DND-41 (cell line): ENCODE measurements around the gene CAMKMT.

Source experiments
- EZH2 ChIP-seq: IDR thresholded peaks from 3 replicates; pipeline ENCODE4 v1.6.1; 2012; ENCODE audit warnings: borderline replicate concordance, low read depth, mild to moderate bottlenecking, moderate library complexity, low read length, inconsistent platforms; ENCODE audit not compliant: severe bottlenecking
- TF ChIP-seq, protein P1 (sequence below): IDR thresholded peaks from 2 replicates; pipeline ENCODE4 v1.5.1; 2012; ENCODE audit warnings: borderline replicate concordance, low read length, moderate library complexity, mild to moderate bottlenecking; ENCODE audit not compliant: poor library complexity, severe bottlenecking; ENCODE audit errors: extremely low read depth

DNA sequence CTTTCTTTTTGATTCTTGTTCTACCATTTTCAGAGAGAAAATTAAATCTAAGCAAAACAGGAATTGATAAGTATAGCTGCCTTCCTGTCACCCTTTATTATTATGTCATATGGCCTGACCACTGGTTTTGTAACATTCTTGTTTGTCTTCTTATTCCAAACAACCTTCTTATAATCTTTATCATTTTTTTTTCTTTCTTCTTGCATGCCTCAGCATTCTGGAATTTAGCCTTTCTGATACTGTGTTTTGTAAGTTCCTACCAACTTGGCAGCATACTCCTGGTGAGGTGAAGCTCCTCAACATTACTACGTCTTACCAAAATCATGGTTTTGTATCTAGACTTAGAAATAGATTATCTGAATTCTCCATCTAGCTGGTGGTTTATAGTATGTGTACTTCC lies 199.2 kb downstream of the CAMKMT start:
- TF ChIP-seq, protein P1, sequence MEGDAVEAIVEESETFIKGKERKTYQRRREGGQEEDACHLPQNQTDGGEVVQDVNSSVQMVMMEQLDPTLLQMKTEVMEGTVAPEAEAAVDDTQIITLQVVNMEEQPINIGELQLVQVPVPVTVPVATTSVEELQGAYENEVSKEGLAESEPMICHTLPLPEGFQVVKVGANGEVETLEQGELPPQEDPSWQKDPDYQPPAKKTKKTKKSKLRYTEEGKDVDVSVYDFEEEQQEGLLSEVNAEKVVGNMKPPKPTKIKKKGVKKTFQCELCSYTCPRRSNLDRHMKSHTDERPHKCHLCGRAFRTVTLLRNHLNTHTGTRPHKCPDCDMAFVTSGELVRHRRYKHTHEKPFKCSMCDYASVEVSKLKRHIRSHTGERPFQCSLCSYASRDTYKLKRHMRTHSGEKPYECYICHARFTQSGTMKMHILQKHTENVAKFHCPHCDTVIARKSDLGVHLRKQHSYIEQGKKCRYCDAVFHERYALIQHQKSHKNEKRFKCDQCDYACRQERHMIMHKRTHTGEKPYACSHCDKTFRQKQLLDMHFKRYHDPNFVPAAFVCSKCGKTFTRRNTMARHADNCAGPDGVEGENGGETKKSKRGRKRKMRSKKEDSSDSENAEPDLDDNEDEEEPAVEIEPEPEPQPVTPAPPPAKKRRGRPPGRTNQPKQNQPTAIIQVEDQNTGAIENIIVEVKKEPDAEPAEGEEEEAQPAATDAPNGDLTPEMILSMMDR, result no peak
- TF ChIP-seq EZH2, result no peak
